Peyer's patch (tissue), 4 donors: Measurements from ENCODE around the gene TEX19.

Experiments
- CTCF ChIP-seq, 6 experiments: fragments of 450-650 bp in 4 of 6; fragments of 200-600 bp in 2 of 6; sonication (generic) in 1 of 6; IDR thresholded peaks; one replicate each; pipeline ENCODE4 v1.5.1; 2017 to 2019; ENCODE audit warnings: antibody characterized with exemption in 6 of 6, mild to moderate bottlenecking in 3 of 6, moderate library complexity in 1 of 6
- POLR2A ChIP-seq, 2 donors: fragments of 450-650 bp; IDR thresholded peaks; one replicate each; pipeline ENCODE4 v1.5.1; 2017; ENCODE audit warnings: antibody characterized with exemption in 2 of 2, mild to moderate bottlenecking in 2 of 2, moderate library complexity in 2 of 2

- TF ChIP-seq CTCF (IDR thresholded peaks at IDR 0.05) (peak; percentile 93 to 97 (median 94)), POLR2A (IDR thresholded peaks at IDR 0.05) (no peak)
Observed at GRCh38 chr17:82351713-82352488, 7.1 kb upstream of the TEX19 start.
